HPDE6-E6E7 (cell line): ENCODE data around the gene OR13C2.
"Not testable (repeated sequence)": the region's sequence is repeated elsewhere in the genome, so short reads cannot be mapped to it uniquely, and the experiment has no call there.

Experiments
- DNase-seq: peaks from one replicate; pipeline ENCODE4 v3.0.0; 2011; ENCODE audit warnings: missing footprints; ENCODE audit errors: extremely low spot score

Gene OR13C2

DNA sequence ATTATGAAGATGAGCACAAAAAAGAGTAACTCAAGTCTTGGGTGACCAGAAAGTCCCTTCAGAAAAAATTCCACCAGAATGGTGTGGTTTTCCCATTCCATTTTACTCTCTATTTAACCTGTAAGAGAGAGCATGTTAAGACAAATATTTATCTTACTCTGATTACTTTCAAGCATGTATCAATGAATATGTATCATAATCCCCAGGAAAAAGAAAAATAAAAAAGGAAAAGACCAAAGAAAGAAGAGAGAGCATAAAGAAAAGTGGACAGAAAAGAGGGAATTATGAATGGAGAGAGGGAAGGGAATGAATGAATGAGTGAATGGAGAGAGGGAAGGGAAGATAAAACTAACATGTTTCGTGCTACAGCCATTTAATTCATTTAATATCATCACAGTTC, at the start of gene OR13C2:
OR13C2 (minus strand) TSS at position 101 of the 400 bp plus-strand sequence; CDS start at position 101, 0 bp downstream.
- not testable (repeated sequence) for DNase-seq

GRCh38 chr9:104635456-104635855, 30.0 kb upstream of the OR13C2 start:
- no peak for DNase-seq

DNA sequence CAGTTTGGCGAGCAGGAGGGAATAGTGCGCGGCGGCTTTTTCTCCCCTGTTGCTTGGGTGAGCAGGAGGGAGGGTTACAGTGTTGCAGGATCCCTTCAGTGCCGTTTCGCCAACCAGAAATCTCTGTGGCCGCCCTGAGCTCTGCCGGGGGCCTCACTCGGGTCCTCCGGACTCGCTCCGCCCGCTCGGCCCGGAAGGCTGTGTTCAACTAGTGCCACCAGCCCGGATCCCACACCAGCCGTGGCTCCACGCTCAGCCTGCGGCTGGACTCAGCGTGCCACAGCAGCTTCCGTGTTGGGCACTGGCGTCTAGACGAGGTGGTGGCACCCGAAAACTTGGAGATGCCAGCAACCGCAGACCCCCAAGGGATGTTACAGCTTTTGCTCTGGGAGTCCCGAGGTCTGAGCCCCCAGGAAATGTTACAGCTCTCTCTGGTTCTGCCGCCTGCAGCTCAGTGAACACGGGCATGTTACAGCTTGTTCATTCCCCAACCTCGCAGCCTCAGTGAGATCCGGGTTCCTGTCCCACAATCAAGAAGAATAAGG, 28.6 kb upstream of the OR13C2 start:
- DNase-seq: no peak

DNA sequence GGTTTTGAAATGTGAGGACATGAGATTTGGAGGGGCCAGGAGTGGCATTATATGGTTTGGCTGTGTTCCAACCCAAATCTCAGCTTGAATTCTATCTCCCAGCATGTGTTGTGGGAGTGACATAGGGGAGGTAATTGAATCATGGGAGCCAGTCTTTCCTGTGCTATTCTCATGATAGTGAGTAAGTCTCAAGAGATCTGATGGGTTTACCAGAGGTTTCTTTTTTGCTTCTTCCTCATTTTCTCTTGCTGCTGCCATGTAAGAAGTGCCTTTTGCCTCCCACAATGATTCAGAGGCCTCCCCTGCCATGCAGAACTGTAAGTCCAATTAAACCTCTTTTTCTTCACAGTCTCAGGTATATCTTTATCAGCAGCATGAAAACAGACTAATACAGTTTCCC, 20.5 kb upstream of the OR13C2 start:
- not testable (repeated sequence) for DNase-seq

DNA sequence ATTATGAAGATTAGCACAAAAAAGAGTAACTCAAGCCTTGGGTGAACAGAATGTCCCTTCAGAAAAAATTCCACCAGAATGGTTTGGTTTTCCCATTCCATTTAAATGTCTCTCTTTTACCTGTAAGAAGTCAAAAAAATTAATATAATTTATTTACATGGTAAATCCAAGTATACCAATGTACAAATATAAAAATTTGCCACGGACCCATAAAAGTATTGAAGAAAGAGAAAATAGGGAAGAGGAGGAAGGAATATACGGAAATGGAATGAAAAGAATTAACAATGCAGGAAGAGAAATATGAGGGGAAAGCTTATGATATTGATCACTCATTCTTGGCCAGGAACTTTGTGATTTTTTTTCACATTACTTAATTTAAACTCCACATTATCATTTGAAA, 12.7 kb upstream of the OR13C2 start, which contains the start of gene OR13C9:
OR13C9 (minus strand) TSS at position 101 of the 400 bp plus-strand sequence; CDS start at position 101, 0 bp downstream.
- DNase-seq: no peak

- DNase-seq: no peak
Measured at GRCh38 chr9:104617418-104617817, 12.0 kb upstream of the OR13C2 start.

GRCh38 chr9:104611213-104611612, 5.8 kb upstream of the OR13C2 start:
- no peak for DNase-seq

DNA sequence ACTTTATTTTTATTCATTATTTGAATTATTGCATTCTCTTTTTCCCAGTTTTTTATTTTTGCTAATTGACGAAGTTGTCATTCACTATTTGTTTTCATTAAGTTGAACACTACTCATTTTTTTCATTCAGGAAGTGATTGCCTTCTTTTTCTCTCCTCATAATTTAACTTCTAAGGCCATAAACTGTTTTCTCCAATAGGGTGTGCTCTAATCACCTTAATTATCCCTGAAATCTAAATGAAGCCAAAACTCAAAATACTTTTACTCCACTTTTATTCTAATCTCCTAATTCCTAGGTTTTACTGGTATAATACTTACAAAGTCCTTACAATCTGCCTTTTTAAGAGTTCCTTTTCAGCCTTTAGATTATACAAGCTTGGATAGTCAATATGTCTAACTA, 2.9 kb upstream of the OR13C2 start:
- no peak for DNase-seq

DNA sequence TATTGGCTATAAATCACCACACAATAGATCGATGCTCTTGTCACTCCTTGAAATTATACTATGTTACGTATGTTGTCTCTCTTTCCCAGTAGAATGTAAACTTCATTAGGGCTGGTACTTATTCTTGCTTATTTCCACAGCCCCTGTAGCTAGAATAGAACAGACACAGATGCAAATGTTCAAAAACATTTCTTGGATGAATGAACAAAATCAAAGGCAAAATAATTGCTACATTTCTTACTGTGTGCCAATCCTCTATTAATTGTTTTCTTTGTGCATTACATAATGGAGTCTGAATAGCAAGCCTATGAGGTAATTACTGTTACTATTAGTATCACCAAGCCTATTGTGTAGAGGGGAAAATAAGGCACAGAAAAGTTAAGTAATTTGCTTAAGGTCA, 725 bp upstream of the OR13C2 start:
- no peak for DNase-seq

DNA sequence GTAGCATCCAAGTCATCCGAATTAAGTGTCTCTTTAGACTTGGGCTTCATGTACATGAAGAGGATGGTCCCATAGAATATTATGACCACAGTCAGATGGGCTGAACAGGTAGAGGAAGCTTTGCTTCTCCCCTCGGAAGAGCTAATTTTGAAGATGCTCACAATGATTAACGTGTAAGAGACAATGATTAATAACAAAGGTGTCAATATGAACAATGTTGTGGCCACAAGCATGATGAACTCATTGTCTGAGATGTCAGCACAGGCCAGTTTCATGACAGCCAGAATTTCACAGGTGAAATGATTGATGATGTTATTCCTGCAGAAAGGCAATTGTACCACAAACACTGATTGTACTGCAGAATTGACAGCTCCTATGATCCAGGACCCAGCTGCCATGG, 626 bp downstream of the OR13C2 start:
- no peak for DNase-seq

GRCh38 chr9:104599313-104599712, 6.1 kb downstream of the OR13C2 start, which contains the start of gene OR13C5:
OR13C5 (minus strand) TSS chr9:104599413; CDS start chr9:104599413, 0 bp downstream.
- not testable (repeated sequence) for DNase-seq

DNA sequence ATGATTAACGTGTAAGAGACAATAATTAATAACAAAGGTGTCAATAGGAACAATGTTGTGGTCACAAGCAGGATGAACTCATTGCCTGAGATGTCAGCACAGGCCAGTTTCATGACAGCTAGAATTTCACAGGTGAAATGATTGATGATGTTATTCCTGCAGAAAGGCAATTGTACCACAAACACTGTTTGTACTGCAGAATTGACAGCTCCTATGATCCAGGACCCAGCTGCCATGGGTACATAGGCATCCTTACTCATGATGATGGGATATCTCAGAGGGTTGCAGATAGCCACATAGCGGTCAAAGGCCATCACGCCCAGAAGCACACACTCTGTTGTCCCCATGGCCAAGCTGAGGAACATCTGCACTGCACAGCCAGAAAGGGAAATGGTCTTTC, 6.7 kb downstream of the OR13C2 start:
- DNase-seq: not testable (repeated sequence)

GRCh38 chr9:104589626-104590025, 15.8 kb downstream of the OR13C2 start:
- DNase-seq: no peak

DNA sequence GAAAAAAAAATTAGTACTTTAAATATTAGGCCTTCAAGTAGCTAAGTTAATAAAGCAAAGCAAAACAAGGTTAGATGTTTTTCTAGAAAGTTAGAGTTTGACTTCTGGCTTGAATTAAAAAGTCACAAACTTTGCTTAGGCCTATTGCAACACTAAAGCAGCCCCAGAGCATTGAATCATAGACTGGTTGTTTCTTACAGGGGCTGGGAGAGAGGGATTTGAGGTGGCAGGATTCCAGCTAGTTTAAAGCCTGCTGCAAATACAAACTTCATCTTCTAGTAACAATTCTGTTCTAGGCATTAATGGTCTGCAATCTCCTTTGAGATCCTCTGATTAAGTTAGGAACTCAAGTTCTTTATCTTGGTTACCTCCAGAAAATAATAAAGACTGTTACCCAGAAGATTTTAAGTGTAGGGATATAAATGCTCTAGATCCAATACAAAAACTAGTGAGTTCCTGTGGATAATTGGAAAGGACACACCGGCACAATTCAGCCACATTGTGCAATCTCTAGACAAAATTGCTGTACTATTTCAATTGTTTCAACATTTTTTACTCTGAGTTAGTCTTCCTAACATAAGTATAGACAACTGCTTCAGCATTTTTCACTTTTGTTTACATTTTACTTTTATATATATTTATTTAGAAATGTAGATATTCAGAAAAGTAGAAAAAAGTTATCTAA, 18.8 kb downstream of the OR13C2 start:
- DNase-seq: no peak

DNA sequence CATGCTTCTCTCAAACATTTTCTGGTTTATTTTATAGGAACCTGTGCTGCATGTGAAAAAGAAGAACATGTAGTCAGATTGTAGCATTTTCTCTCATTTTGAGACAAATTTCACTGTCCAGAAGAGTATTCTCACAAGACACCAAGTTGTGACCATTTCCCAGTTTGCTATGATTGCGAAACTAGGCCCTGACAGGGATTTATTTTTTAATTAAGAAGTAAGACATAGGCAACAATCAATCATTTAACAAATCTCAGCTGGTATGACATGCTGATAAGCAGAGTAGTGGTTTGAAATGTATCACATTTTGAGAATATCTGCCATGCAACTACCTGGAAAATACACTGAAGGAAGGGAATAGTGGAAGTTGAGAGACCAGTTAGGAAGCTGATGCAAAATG, 24.9 kb downstream of the OR13C2 start:
- no peak for DNase-seq

- no peak for DNase-seq
Measured at GRCh38 chr9:104577263-104577662, 28.2 kb downstream of the OR13C2 start.

DNA sequence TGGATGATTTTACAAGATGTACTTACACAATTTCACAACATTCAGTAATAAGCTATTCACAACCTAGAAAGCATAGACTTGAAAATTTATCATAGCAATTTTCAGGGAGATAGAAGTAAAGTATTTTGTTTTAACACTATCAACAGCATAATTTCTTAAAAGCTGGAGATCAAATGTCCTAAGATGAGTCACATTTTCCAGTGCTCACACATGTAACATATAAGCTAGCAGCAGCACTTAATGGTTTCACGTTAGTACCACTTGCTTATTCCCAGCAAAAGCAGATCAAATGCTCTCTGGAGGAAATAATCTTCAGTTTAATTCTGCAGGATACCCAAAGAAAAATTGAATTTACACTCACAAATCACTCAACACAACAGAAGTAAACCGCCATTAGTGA, 30.0 kb downstream of the OR13C2 start:
- no peak for DNase-seq

- no peak for DNase-seq
Measured at GRCh38 chr9:104572612-104573011, 32.8 kb downstream of the OR13C2 start.

DNA sequence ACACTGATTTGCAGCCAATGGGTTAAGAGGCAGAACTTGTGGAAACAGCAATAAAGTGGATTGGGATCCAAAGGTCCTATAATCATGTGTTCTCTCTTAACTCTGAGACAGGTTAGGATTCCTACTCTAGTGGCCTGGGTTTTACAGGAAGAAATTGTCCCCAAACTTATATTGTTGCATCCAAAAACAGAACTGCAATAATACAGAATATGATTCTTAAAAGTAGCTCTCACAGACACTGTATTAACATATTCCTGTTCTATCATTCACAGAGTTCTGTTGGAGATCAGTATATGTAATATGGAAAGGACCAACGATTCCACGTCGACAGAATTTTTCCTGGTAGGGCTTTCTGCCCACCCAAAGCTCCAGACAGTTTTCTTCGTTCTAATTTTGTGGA, 36.6 kb downstream of the OR13C2 start, which contains the start of gene OR13C8:
OR13C8 (plus strand) TSS at position 301 of the 400 bp plus-strand sequence; CDS start at position 301, 0 bp downstream.
- DNase-seq: no peak

DNA sequence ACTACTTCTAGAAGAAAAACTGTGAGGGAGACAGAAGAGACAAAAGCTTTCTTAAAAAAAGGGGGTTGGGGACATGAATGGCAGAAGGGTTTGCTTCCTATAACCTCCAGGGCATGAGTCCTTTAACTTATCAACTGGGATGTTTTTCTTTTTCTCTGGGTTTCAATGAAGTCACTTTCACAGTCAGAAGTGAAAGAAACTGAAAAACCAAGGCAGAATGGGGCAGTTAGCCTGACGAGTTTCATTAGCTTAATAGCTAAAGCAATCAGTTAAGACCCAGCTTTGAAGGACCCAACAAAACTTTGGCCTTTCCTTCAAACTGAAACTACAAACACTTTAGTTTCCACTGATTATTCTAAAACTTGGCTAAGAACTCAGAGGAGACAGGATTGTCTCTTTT, 41.1 kb downstream of the OR13C2 start:
- no peak for DNase-seq

GRCh38 chr9:104556830-104557634, 48.4 kb downstream of the OR13C2 start:
- no peak for DNase-seq

DNA sequence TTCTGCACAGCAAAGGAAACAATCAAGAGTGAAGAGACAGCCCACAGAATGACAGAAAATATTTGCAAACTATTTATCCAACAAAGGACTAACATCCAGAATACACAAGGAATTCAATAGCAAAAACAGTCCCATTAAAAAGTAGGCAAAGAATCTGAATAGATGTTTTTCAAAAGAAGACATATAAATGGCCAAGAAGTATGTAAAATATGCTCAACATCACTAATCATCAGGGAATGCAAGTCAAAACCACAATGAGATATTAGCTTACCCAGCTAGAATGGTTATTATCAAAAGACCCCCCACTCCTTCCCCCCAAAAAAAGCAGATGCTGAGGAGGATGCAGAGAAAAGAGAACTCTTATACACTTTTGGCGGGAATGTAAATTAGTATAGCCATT, 49.9 kb downstream of the OR13C2 start:
- DNase-seq: no peak
